Neural cell (in vitro differentiated cells): ENCODE results near the gene NKD2. TPM values are rescaled to one million over a fixed set of nuclear protein-coding genes. Genes with fewer than 3 reads are reported as not detected.

Source experiments
- H2AFZ ChIP-seq: fragments of 200-600, 300-800 bp; sonication (generic), shearing (Covaris generic); 2 replicates; pipeline ENCODE4 v1.6.0; 2014; ENCODE audit warnings: low read depth, mild to moderate bottlenecking, antibody characterized with exemption, low read length, moderate library complexity
- H3F3A ChIP-seq: fragments of 200-600 bp; shearing (Covaris generic); 2 replicates; pipeline ENCODE4 v1.6.1; 2016; ENCODE audit warnings: mild to moderate bottlenecking, moderate library complexity, mixed read lengths, antibody characterized with exemption, low read length; ENCODE audit not compliant: insufficient read depth, poor library complexity, severe bottlenecking
- H3K27ac ChIP-seq: fragments of 200-600, 300-800 bp; sonication (generic), shearing (Covaris generic); 2 replicates; pipeline ENCODE4 v1.5.1; 2014; ENCODE audit warnings: mild to moderate bottlenecking, low read length, moderate library complexity
- H3K27me3 ChIP-seq: fragments of 300-800, 200-600 bp; sonication (generic), shearing (Covaris generic); 2 replicates; pipeline ENCODE4 v1.6.0; 2014; ENCODE audit warnings: mild to moderate bottlenecking, low read depth, low read length, moderate library complexity; ENCODE audit not compliant: insufficient read depth
- H3K36me3 ChIP-seq: fragments of 300-800, 200-600 bp; sonication (generic), shearing (Covaris generic); 2 replicates; pipeline ENCODE4 v1.5.1; 2014; ENCODE audit warnings: mild to moderate bottlenecking, antibody characterized with exemption, low read length, moderate library complexity; ENCODE audit not compliant: insufficient read depth
- H3K4me2 ChIP-seq: fragments of 300-800, 200-600 bp; sonication (generic), shearing (Covaris generic); 2 replicates; pipeline ENCODE4 v1.6.0; 2014; ENCODE audit warnings: mild to moderate bottlenecking, low read length
- H3K4me3 ChIP-seq: fragments of 300-800, 200-600 bp; sonication (generic), shearing (Covaris generic); 2 replicates; pipeline ENCODE4 v1.5.1; 2014; ENCODE audit warnings: mild to moderate bottlenecking, low read length, moderate library complexity
- H3K79me2 ChIP-seq: fragments of 200-600 bp; shearing (Covaris generic); replicated peaks from 2 replicates; pipeline ENCODE4 v1.6.0; 2014; ENCODE audit warnings: mild to moderate bottlenecking, low read length, moderate library complexity; ENCODE audit not compliant: insufficient read depth
- H3K9ac ChIP-seq: fragments of 300-800, 200-600 bp; sonication (generic), shearing (Covaris generic); 2 replicates; pipeline ENCODE4 v1.6.1; 2016; ENCODE audit warnings: mild to moderate bottlenecking, low read length, mixed read lengths
- H3K9me2 ChIP-seq: fragments of 200-600 bp; shearing (Covaris generic); 2 replicates; pipeline ENCODE4 v1.6.1; 2016; ENCODE audit warnings: mild to moderate bottlenecking, low read length, mixed read lengths; ENCODE audit not compliant: insufficient read depth
- H3K9me3 ChIP-seq: fragments of 200-600, 300-800 bp; sonication (generic), shearing (Covaris generic); 2 replicates; pipeline ENCODE4 v1.6.1; 2016; ENCODE audit warnings: mild to moderate bottlenecking, mixed run types, low read length, moderate library complexity, mixed read lengths
- H4K20me1 ChIP-seq: fragments of 200-600 bp; shearing (Covaris generic); 2 replicates; pipeline ENCODE4 v1.6.1; 2016; ENCODE audit warnings: mild to moderate bottlenecking, mixed run types; ENCODE audit not compliant: insufficient read depth
- CTCF ChIP-seq: fragments of 450-650 bp; IDR thresholded peaks from 2 replicates; pipeline ENCODE4 v1.5.1; 2014; ENCODE audit warnings: antibody characterized with exemption, mild to moderate bottlenecking, moderate library complexity; ENCODE audit not compliant: poor library complexity, severe bottlenecking
- EP300 ChIP-seq: fragments of 450-650 bp; conservative IDR thresholded peaks from 2 replicates; pipeline ENCODE4 v1.6.1; 2014; ENCODE audit warnings: antibody characterized with exemption, mild to moderate bottlenecking, moderate library complexity; ENCODE audit not compliant: poor library complexity, severe bottlenecking
- EZH2 ChIP-seq: fragments of 200-600, 300-800 bp; shearing (Covaris generic), sonication (generic); IDR thresholded peaks from 2 replicates; pipeline ENCODE4 v1.6.1; 2014; ENCODE audit warnings: antibody characterized with exemption, low read length, borderline replicate concordance, mild to moderate bottlenecking; ENCODE audit not compliant: insufficient read depth, poor library complexity, severe bottlenecking
- MXI1 ChIP-seq: fragments of 450-650 bp; conservative IDR thresholded peaks from 2 replicates; pipeline ENCODE4 v1.6.1; 2014; ENCODE audit warnings: antibody characterized with exemption, mild to moderate bottlenecking; ENCODE audit not compliant: poor library complexity, severe bottlenecking
- POLR2AphosphoS5 ChIP-seq: IDR thresholded peaks from 2 replicates; pipeline ENCODE4 v1.6.1; 2012
- RAD21 ChIP-seq: fragments of 450-650 bp; conservative IDR thresholded peaks from 2 replicates; pipeline ENCODE4 v1.6.1; 2014; ENCODE audit warnings: antibody characterized with exemption, mild to moderate bottlenecking, moderate library complexity
- REST ChIP-seq: IDR thresholded peaks from 2 replicates; pipeline ENCODE4 v1.6.1; 2012; ENCODE audit warnings: borderline replicate concordance
- SMC3 ChIP-seq: fragments of 450-650 bp; conservative IDR thresholded peaks from 2 replicates; pipeline ENCODE4 v1.6.1; 2014; ENCODE audit warnings: antibody characterized with exemption, mild to moderate bottlenecking, moderate library complexity; ENCODE audit not compliant: poor library complexity
- TAF1 ChIP-seq: IDR thresholded peaks from 2 replicates; pipeline ENCODE4 v1.6.1; 2012; ENCODE audit warnings: low read depth
- polyA plus RNA-seq: library from polyadenylated mRNA; depleted of rRNA; stranded (reverse); fragments of >200 nt; gene quantifications from 2 replicates; pipeline ENCODE4 v1.2.3, GENCODE V29; 2014

Gene NKD2
- polyA plus RNA-seq, 1 donor from 2014 or later: 7.2 TPM

- Histone ChIP-seq H2AFZ (no peak overlapping the region), H3K9me3 (no peaks in the 10 kb centered on the region), H3K9me2 (no peaks in the 10 kb centered on the region), H3K36me3 (no peaks in the 10 kb centered on the region), H3K27ac (no peak overlapping the region), H3K4me3 (no peak overlapping the region), H3K27me3 (no peaks in the 10 kb centered on the region), H3K79me2 (no peaks in the 10 kb centered on the region), H3K9ac (no peak overlapping the region), H3K4me2 (no peak overlapping the region), H3F3A (no peaks in the 10 kb centered on the region), H4K20me1 (no peaks in the 10 kb centered on the region)
- no peak for TF ChIP-seq SMC3
- TF ChIP-seq TAF1: no peak
- no peak for TF ChIP-seq REST
- no peak for TF ChIP-seq POLR2AphosphoS5
These were observed 30.6 kb downstream of the NKD2 start for GRCh38 chr5:1039210-1039548.

- H3K27me3 ChIP-seq: no peaks in the 10 kb centered on the region
- H3K9ac ChIP-seq: no peak overlapping the region
- no peaks in the 10 kb centered on the region for H3F3A ChIP-seq
- H3K36me3 ChIP-seq: no peaks in the 10 kb centered on the region
- H3K9me2 ChIP-seq: no peaks in the 10 kb centered on the region
- no peak overlapping the region for H3K4me3 ChIP-seq
- H3K27ac ChIP-seq: no peak overlapping the region
- H3K9me3 ChIP-seq: no peaks in the 10 kb centered on the region
- no peaks in the 10 kb centered on the region for H4K20me1 ChIP-seq
- H2AFZ ChIP-seq: no peak overlapping the region
- TF ChIP-seq TAF1: no peak
- TF ChIP-seq MXI1: no peak
- no peak overlapping the region for H3K4me2 ChIP-seq
- no peaks in the 10 kb centered on the region for H3K79me2 ChIP-seq
These were observed 31.2 kb downstream of the NKD2 start for GRCh38 chr5:1039706-1040260.

GRCh38 chr5:1040571-1040970 is 32.0 kb downstream of the NKD2 start:
- no peaks in the 10 kb centered on the region for H3K9me3 ChIP-seq
- H3K9me2 ChIP-seq: no peaks in the 10 kb centered on the region
- H3F3A ChIP-seq: no peaks in the 10 kb centered on the region
- no peak overlapping the region for H3K4me2 ChIP-seq
- no peak overlapping the region for H3K27ac ChIP-seq
- H3K27me3 ChIP-seq: no peaks in the 10 kb centered on the region
- H3K9ac ChIP-seq: no peak overlapping the region
- no peaks in the 10 kb centered on the region for H4K20me1 ChIP-seq
- H2AFZ ChIP-seq: no peak overlapping the region
- no peaks in the 10 kb centered on the region for H3K36me3 ChIP-seq
- H3K79me2 ChIP-seq: no peaks in the 10 kb centered on the region
- no peak overlapping the region for H3K4me3 ChIP-seq
- no peak for TF ChIP-seq EP300
- TF ChIP-seq REST: no peak
- TF ChIP-seq CTCF: no peak
- no peak for TF ChIP-seq EZH2
- TF ChIP-seq MXI1: no peak
- TF ChIP-seq SMC3: no peak
- TF ChIP-seq RAD21: no peak
- no peak for TF ChIP-seq POLR2AphosphoS5
- TF ChIP-seq TAF1: no peak
